Tibial nerve (tissue), 4 donors: ENCODE measurements around the gene FAM180A. TPM values are rescaled to one million over a fixed set of nuclear protein-coding genes. Genes with fewer than 3 reads are reported as not detected.

ENCODE experiments used
- DNase-seq, 2 donors: peaks; one replicate each; pipeline ENCODE4 v3.0.0-alpha.2; 2019; ENCODE audit warnings: low spot score in 2 of 2
- H3K27ac ChIP-seq, 4 donors: fragments of 200-600 bp; sonication (generic) in 3 of 4; one replicate each; pipeline ENCODE4 v1.5.1; 2017 to 2019; ENCODE audit warnings: mild to moderate bottlenecking in 1 of 4
- H3K27me3 ChIP-seq, 2 donors: fragments of 200-600 bp; sonication (generic) in 1 of 2; one replicate each; pipeline versions ENCODE4 v1.5.1 to v1.6.0; 2017 to 2019
- H3K36me3 ChIP-seq, 3 donors: fragments of 200-600 bp; sonication (generic); one replicate each; pipeline ENCODE4 v1.5.1; 2018 to 2019
- H3K4me1 ChIP-seq, 4 donors: fragments of 200-600 bp; sonication (generic) in 3 of 4; one replicate each; pipeline ENCODE4 v1.5.1; 2017 to 2019
- H3K4me3 ChIP-seq, 4 donors: fragments of 200-600 bp; sonication (generic) in 3 of 4; one replicate each; pipeline ENCODE4 v1.5.1; 2017 to 2019; ENCODE audit warnings: mild to moderate bottlenecking in 1 of 4, moderate library complexity in 1 of 4
- H3K9me3 ChIP-seq, 4 donors: fragments of 200-600 bp; sonication (generic) in 3 of 4; one replicate each; pipeline ENCODE4 v1.5.1; 2017 to 2019
- EP300 ChIP-seq, 2 donors: sonication (generic); formaldehyde crosslinking; IDR thresholded peaks; one replicate each; pipeline ENCODE4 v1.6.1; 2017; ENCODE audit warnings: antibody characterized with exemption in 2 of 2, mild to moderate bottlenecking in 1 of 2
- POLR2A ChIP-seq, 2 donors: fragments of 450-650 bp; IDR thresholded peaks; one replicate each; pipeline ENCODE4 v1.6.1; 2017; ENCODE audit warnings: antibody characterized with exemption in 2 of 2, mild to moderate bottlenecking in 2 of 2, moderate library complexity in 2 of 2
- WGBS, 2 donors: methylation state at CpG; one replicate each; pipeline ENCODE4 v1.1.5; 2018; 5-methylcytosine and 5-hydroxymethylcytosine counted together
- total RNA-seq, 4 donors: library from RNA; depleted of rRNA; stranded (reverse); fragments of >200 nt; gene quantifications; one replicate each; pipeline ENCODE4 v1.1.0, GENCODE V29; 2016
- TF ChIP-seq, protein P1 (sequence below), 5 experiments: fragments of 200-600 bp in 3 of 5; fragments of 450-650 bp in 2 of 5; sonication (generic) in 3 of 5; IDR thresholded peaks; one replicate each; pipeline ENCODE4 v1.5.1; 2016 to 2019; ENCODE audit warnings: antibody characterized with exemption in 5 of 5, mild to moderate bottlenecking in 3 of 5, moderate library complexity in 2 of 5

FAM180A gene
- total RNA-seq, 4 donors from 2014 or later, result 2.1 to 7.7 (median 3.7) TPM

DNA sequence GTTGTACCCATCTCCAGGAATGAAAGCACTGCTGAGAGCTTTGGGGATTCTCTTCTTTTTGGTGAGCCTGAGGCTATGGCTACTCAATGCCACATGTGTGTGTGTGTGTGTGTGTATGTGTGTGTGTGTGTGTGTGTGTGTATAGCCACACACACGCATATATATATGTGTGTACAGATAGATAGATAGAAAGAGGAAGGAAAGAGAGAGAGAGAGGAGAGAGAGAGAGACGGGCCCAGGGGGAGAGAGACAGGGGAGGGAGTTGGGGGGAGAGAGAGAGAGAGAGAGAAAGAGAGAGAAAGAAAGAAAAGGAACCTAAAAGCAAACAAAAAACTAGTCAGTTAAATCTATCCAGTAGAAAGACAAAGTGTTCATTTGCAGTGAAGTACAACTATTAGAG is 28.9 kb downstream of the FAM180A start:
- TF ChIP-seq POLR2A (IDR thresholded peaks at IDR 0.05) (no peak), EP300 (IDR thresholded peaks at IDR 0.05) (no peak)
- TF ChIP-seq, protein P1, sequence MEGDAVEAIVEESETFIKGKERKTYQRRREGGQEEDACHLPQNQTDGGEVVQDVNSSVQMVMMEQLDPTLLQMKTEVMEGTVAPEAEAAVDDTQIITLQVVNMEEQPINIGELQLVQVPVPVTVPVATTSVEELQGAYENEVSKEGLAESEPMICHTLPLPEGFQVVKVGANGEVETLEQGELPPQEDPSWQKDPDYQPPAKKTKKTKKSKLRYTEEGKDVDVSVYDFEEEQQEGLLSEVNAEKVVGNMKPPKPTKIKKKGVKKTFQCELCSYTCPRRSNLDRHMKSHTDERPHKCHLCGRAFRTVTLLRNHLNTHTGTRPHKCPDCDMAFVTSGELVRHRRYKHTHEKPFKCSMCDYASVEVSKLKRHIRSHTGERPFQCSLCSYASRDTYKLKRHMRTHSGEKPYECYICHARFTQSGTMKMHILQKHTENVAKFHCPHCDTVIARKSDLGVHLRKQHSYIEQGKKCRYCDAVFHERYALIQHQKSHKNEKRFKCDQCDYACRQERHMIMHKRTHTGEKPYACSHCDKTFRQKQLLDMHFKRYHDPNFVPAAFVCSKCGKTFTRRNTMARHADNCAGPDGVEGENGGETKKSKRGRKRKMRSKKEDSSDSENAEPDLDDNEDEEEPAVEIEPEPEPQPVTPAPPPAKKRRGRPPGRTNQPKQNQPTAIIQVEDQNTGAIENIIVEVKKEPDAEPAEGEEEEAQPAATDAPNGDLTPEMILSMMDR (IDR thresholded peaks at IDR 0.05), result no peak
- H3K9me3 ChIP-seq, result no peaks in the 10 kb centered on the region
- peaks cover 0 to 4% of the 10 kb centered on the region in 2 donors for H3K27me3 ChIP-seq
- no peak overlapping the region for H3K4me3 ChIP-seq
- DNase-seq, result no peak
- H3K4me1 ChIP-seq, result no peaks in the 10 kb centered on the region
- no peaks in the 10 kb centered on the region for H3K36me3 ChIP-seq
- no peak overlapping the region for H3K27ac ChIP-seq
- WGBS, 2 donors, result 32 to 44% methylated on average over 2 of the region's 2 CpGs

DNA sequence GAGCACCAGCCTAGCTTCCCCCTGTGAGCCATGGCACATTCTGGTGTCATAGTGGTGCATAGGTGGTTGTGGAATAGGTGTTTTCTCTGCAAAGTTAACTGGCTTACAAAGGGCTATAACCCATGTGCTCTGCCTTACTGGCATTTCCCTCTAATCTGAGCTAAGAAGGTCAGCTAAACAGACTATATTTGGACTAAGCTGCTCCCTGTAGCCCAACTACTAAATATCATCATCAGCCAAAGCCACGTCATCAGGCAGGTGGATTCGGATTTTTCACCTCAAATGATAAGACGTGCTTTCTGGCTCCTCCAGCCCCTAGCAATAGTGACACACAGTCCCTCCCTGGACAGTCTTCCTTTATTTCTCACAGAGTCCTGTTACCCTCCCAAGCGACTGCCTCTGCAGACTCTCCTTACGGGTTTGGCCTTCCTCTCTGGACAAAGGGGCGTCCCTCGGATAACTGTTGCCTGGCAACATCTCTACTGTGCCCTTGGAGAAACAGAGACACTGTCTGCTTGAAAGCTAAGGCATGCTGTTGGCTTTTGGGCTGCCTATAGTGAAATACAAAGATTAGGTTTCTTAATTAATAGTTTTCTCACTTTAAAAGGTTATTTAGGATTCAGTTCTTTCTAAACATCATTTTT is 29.7 kb downstream of the FAM180A start:
- Histone ChIP-seq H3K36me3 (no peaks in the 10 kb centered on the region), H3K9me3 (no peaks in the 10 kb centered on the region), H3K27ac (no peak overlapping the region), H3K4me1 (no peaks in the 10 kb centered on the region), H3K27me3 (peaks cover 0 to 4% of the 10 kb centered on the region in 2 donors), H3K4me3 (no peak overlapping the region)
- DNase-seq, result no peak
- TF ChIP-seq EP300 (IDR thresholded peaks at IDR 0.05) (no peak), POLR2A (IDR thresholded peaks at IDR 0.05) (no peak)
- TF ChIP-seq, protein P1 (IDR thresholded peaks at IDR 0.05), result no peak
- 49 to 53% methylated on average over 7 of the region's 7 CpGs for WGBS, 2 donors

DNA sequence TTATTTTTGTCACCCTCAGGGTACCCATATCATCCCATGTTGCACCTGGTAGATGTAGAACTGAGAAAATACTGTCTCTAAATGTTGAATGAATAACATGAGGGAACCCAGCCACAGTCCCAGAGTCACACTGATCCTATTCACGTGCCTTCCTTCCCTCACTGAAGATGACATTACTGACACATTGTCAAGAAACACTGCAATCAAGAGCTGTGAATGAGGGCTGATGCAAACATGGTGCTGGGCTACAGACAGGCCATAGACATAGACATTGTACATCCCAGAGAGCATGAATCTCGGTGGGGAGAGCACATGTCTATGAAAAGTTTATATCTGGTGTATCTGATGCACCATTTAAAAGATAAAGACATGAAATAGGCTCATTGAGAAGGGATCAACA is 30.4 kb downstream of the FAM180A start:
- 88 to 89% methylated on average over 2 of the region's 2 CpGs for WGBS, 2 donors
- no peak overlapping the region for H3K27ac ChIP-seq
- H3K4me1 ChIP-seq, result no peaks in the 10 kb centered on the region
- TF ChIP-seq, protein P1 (IDR thresholded peaks at IDR 0.05), result no peak
- no peak for TF ChIP-seq EP300 (IDR thresholded peaks at IDR 0.05)
- no peak for TF ChIP-seq POLR2A (IDR thresholded peaks at IDR 0.05)
- peaks cover 0 to 4% of the 10 kb centered on the region in 2 donors for H3K27me3 ChIP-seq
- H3K36me3 ChIP-seq, result no peaks in the 10 kb centered on the region
- no peak overlapping the region for H3K4me3 ChIP-seq
- DNase-seq, result no peak
- H3K9me3 ChIP-seq, result no peaks in the 10 kb centered on the region

DNA sequence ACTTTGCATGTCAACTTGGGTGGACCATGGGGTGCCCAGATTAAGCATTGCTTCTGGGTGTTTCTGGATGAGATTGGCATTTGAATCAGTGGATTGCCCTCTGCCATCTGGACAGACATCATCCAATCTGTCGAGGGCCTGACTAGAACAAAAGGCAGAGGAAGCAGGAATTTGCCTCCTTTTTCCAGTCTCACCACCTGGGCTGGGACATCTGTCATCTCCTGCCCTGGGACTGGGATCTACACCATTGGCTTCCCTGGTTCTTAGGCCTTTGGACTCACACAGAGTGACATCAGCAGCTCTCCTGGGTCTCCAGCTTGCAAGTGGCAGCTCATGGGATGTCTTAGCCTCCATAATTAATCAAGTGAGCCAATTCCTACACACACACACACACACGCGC is 30.9 kb downstream of the FAM180A start:
- WGBS, 2 donors, result 77 to 89% methylated on average over 3 of the region's 3 CpGs

DNA sequence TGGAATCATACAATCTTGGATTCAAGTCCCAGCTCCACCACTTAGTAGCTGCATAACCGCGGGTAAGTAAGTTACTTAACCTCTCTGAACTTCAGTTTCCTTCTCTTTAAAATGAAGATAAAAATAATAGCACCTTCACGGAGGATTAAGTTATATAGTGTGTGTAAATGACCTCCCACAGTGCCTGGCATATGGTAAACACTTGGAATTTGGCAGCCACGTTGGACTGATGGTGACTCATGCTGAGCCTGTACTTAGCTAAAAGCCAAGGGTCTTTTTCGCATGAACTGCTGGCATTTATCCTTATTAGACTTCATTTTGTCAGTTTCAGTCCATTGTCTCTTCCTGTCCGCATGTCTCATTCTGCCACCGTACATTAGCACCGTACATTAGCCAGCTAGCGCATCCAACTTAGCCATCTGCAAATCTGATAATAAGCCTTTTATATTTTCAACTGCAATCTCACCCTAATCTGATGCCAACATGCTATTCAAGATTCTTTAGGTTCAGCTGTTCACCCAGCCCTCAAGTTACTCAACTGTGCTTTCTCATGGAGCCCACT is 31.9 kb downstream of the FAM180A start:
- DNase-seq, result no peak
- H3K27me3 ChIP-seq, result peaks cover 0 to 4% of the 10 kb centered on the region in 2 donors
- H3K27ac ChIP-seq, result no peak overlapping the region
- H3K36me3 ChIP-seq, result no peaks in the 10 kb centered on the region
- WGBS, 2 donors, result 32 to 52% methylated on average over 9 of the region's 9 CpGs
- TF ChIP-seq EP300 (IDR thresholded peaks at IDR 0.05) (no peak), POLR2A (IDR thresholded peaks at IDR 0.05) (no peak)
- TF ChIP-seq, protein P1 (IDR thresholded peaks at IDR 0.05), result no peak
- no peak overlapping the region for H3K4me3 ChIP-seq
- no peaks in the 10 kb centered on the region for H3K9me3 ChIP-seq
- H3K4me1 ChIP-seq, result no peaks in the 10 kb centered on the region

More for the DNA sequence above, 30.9 kb downstream of the FAM180A start:
- DNase-seq, result no peak
- Histone ChIP-seq H3K4me1 (no peaks in the 10 kb centered on the region), H3K36me3 (no peaks in the 10 kb centered on the region), H3K27ac (no peak overlapping the region), H3K27me3 (peaks cover 0 to 4% of the 10 kb centered on the region in 2 donors), H3K9me3 (no peaks in the 10 kb centered on the region), H3K4me3 (no peak overlapping the region)
- TF ChIP-seq EP300 (IDR thresholded peaks at IDR 0.05), result no peak
- TF ChIP-seq, protein P1 (IDR thresholded peaks at IDR 0.05), result no peak
- no peak for TF ChIP-seq POLR2A (IDR thresholded peaks at IDR 0.05)
